Epithelial cell of prostate (primary cell): ENCODE measurements around the gene RTCB.

Experiments
- DNase-seq: peaks from one replicate; pipeline ENCODE4 v3.0.0-alpha.2; 2011; ENCODE audit warnings: low read depth, low spot score
- H3K27ac ChIP-seq: fragments of 450-650 bp; 2 replicates; pipeline ENCODE4 v1.5.1; 2017; ENCODE audit warnings: mild to moderate bottlenecking

RTCB gene

GRCh38 chr22:32411829-32412592 is at the start of gene RTCB:
Gene RTCB (minus strand): TSS chr22:32412247. CDS start chr22:32412156, 91 bp downstream.
- H3K27ac ChIP-seq, result peak within 1 kb of the TSS; percentile 84
- peak; percentile 64 for DNase-seq

- no peak overlapping the region for H3K27ac ChIP-seq
Measured at GRCh38 chr22:32457031-32457430, 45.0 kb upstream of the RTCB start.

GRCh38 chr22:32448980-32449379 is 36.9 kb upstream of the RTCB start:
- DNase-seq, result peak; percentile 50

More at GRCh38 chr22:32457031-32457430, 45.0 kb upstream of the RTCB start:
- DNase-seq, result no peak

GRCh38 chr22:32446321-32446720 is 34.3 kb upstream of the RTCB start:
- DNase-seq, result no peak
- H3K27ac ChIP-seq, result no peak overlapping the region

More at GRCh38 chr22:32448980-32449379, 36.9 kb upstream of the RTCB start:
- no peak overlapping the region for H3K27ac ChIP-seq

- DNase-seq, result no peak
- H3K27ac ChIP-seq, result no peak overlapping the region
Measured at GRCh38 chr22:32444068-32444467, 32.0 kb upstream of the RTCB start.

GRCh38 chr22:32430352-32430751 is 18.3 kb upstream of the RTCB start:
- H3K27ac ChIP-seq, result no peak overlapping the region
- DNase-seq, result no peak

GRCh38 chr22:32426881-32427280 is 14.8 kb upstream of the RTCB start:
- H3K27ac ChIP-seq, result no peak overlapping the region
- no peak for DNase-seq

GRCh38 chr22:32423664-32424063 is 11.6 kb upstream of the RTCB start:
- DNase-seq, result no peak
- no peak overlapping the region for H3K27ac ChIP-seq

GRCh38 chr22:32422062-32422461 is 10.0 kb upstream of the RTCB start:
- H3K27ac ChIP-seq, result no peak overlapping the region
- DNase-seq, result no peak

GRCh38 chr22:32421484-32421883 is 9.4 kb upstream of the RTCB start:
- no peak overlapping the region for H3K27ac ChIP-seq
- no peak for DNase-seq

- no peak for DNase-seq
- H3K27ac ChIP-seq, result no peak overlapping the region
Measured at GRCh38 chr22:32417906-32418305, 5.9 kb upstream of the RTCB start.

- DNase-seq, result no peak
- H3K27ac ChIP-seq, result no peak overlapping the region
Measured at GRCh38 chr22:32416556-32417085, 4.6 kb upstream of the RTCB start.

- no peak for DNase-seq
- no peak overlapping the region for H3K27ac ChIP-seq
Measured at GRCh38 chr22:32414191-32414590, 2.1 kb upstream of the RTCB start.

- H3K27ac ChIP-seq, result no peak overlapping the region
- DNase-seq, result no peak
Measured at GRCh38 chr22:32413719-32414118, 1.7 kb upstream of the RTCB start.

- DNase-seq, result no peak
- H3K27ac ChIP-seq, result peak overlapping the region; percentile 84
Measured at GRCh38 chr22:32411402-32411801, 645 bp downstream of the RTCB start.

GRCh38 chr22:32410459-32410858 is 1.6 kb downstream of the RTCB start:
- no peak for DNase-seq
- peak overlapping the region; percentile 84 for H3K27ac ChIP-seq

- DNase-seq, result no peak
- peak overlapping the region; percentile 84 for H3K27ac ChIP-seq
Measured at GRCh38 chr22:32409977-32410376, 2.1 kb downstream of the RTCB start.

GRCh38 chr22:32407936-32408335 is 4.1 kb downstream of the RTCB start:
- H3K27ac ChIP-seq, result no peak overlapping the region
- DNase-seq, result no peak

- no peak for DNase-seq
- no peak overlapping the region for H3K27ac ChIP-seq
Measured at GRCh38 chr22:32407312-32407711, 4.7 kb downstream of the RTCB start.

GRCh38 chr22:32404021-32404420 is 8.0 kb downstream of the RTCB start:
- H3K27ac ChIP-seq, result no peak overlapping the region

GRCh38 chr22:32401486-32401885 is 10.6 kb downstream of the RTCB start:
- no peak for DNase-seq
- no peak overlapping the region for H3K27ac ChIP-seq

More at GRCh38 chr22:32404021-32404420, 8.0 kb downstream of the RTCB start:
- DNase-seq, result no peak

- no peak overlapping the region for H3K27ac ChIP-seq
- DNase-seq, result no peak
Measured at GRCh38 chr22:32396746-32397145, 15.3 kb downstream of the RTCB start.
